Stimulated activated naive CD8-positive, alpha-beta T cell treated with anti-CD3 and anti-CD28 coated beads, Interleukin-15, Interleukin-2, amounts not matched to agents 100 ng/mL and 50 ng/mL, for 24 hours (primary cell): Measurements from ENCODE around the gene KRTAP19-2.

ENCODE experiments used
- H3K27ac Mint-ChIP-seq: one replicate; pipeline ENCODE4 v1.8.0; 2021; ENCODE audit warnings: mild to moderate bottlenecking, mixed read lengths
- H3K27me3 Mint-ChIP-seq: one replicate; pipeline ENCODE4 v1.8.0; 2021; ENCODE audit warnings: mixed read lengths
- H3K36me3 Mint-ChIP-seq: one replicate; pipeline ENCODE4 v1.8.0; 2021; ENCODE audit warnings: low read depth, mixed read lengths
- H3K4me1 Mint-ChIP-seq: one replicate; pipeline ENCODE4 v1.8.0; 2021; ENCODE audit warnings: low read depth, mixed read lengths
- H3K4me3 Mint-ChIP-seq: one replicate; pipeline ENCODE4 v1.8.0; 2021; ENCODE audit warnings: mild to moderate bottlenecking, mixed read lengths
- H3K9me3 Mint-ChIP-seq: one replicate; pipeline ENCODE4 v1.8.0; 2021; ENCODE audit warnings: mixed read lengths

Gene KRTAP19-2

DNA sequence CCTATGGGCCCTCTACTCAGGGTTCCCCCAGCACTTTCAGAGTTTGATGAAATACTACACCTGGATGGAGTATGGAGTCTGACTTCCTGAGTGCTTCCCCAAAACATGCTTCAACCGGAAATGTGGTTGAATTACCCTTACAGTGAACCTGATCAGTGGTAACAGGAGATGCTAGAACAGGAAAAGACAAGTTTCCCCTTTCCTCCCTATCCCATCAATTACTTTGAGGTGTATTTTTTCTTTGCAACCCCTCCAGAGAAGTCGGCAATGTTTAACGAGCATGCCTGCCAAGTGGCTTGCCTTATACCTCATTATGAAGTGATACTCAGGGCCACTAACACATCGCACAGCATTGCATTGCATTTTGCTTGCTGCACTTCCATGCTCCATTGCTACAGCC lies 40.2 kb downstream of the KRTAP19-2 start:
- no peaks in the 10 kb centered on the region for H3K36me3 Mint-ChIP-seq

DNA sequence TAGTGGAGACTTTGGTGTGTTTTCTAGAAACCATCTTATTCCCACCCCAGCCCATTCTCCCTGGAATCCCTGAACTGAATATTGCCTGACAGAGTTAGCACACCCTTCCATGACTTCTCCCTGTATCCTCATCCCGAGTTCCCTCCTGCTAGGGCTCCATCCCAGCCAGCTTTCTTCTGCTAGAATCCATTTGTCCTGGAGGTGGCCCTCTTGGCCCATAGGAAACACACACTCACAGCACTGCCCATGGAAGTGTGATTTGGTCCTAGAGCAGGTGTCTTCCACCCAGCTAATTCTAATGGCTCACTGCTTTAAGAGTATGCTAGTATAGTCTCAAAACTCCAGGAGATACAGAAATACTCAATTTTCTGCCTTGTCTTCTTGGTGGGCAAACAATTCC lies 43.0 kb downstream of the KRTAP19-2 start:
- H3K9me3 Mint-ChIP-seq = peaks cover 2% of the 10 kb centered on the region
- no peak overlapping the region for H3K4me3 Mint-ChIP-seq
- H3K4me1 Mint-ChIP-seq = no peaks in the 10 kb centered on the region
- H3K36me3 Mint-ChIP-seq = no peaks in the 10 kb centered on the region
- H3K27me3 Mint-ChIP-seq = no peaks in the 10 kb centered on the region
- H3K27ac Mint-ChIP-seq = no peak overlapping the region

More for the DNA sequence above, 40.2 kb downstream of the KRTAP19-2 start:
- no peaks in the 10 kb centered on the region for H3K9me3 Mint-ChIP-seq
- no peak overlapping the region for H3K27ac Mint-ChIP-seq
- H3K4me3 Mint-ChIP-seq = no peak overlapping the region
- H3K27me3 Mint-ChIP-seq = no peaks in the 10 kb centered on the region
- H3K4me1 Mint-ChIP-seq = no peaks in the 10 kb centered on the region

DNA sequence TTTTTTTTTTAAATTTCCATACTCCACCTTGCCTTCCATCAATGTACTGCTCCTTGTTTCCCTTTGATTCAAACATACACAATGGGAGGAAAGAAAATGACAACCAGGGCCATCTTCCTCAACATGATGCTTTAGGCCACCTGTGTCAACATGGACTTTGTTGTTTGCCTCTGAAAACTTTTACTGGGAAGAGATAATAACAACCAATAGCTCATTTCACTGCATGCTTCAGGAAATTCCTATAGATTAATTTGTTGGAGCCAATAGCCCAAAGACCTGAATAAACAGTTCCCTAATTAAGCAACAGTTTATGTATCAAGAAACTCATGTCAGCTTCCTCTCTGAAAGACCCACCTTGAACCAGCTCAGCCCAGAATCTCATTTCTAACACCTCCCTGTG lies 44.0 kb downstream of the KRTAP19-2 start:
- H3K36me3 Mint-ChIP-seq = no peaks in the 10 kb centered on the region
- no peaks in the 10 kb centered on the region for H3K27me3 Mint-ChIP-seq
- no peak overlapping the region for H3K27ac Mint-ChIP-seq
- H3K9me3 Mint-ChIP-seq = peaks cover 3% of the 10 kb centered on the region
- H3K4me1 Mint-ChIP-seq = no peaks in the 10 kb centered on the region
- no peak overlapping the region for H3K4me3 Mint-ChIP-seq

DNA sequence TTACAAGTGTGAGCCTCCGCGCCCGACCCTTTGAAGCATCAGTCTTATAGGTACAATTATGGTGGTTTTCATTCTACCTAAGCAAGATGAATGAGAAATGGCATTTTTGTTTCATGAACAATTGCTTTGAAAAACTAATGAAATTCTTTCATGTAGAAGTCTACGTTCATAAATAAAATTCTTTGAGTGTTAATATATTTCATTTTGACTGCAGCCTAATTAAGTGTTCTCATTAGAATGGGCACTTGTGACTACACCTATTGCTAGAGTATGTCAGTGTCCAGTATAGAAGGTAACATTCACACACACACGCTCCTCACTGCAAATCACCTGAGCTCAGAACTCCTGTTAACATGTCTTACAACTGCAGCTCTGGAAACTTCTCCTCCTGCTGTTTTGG lies 47.3 kb downstream of the KRTAP19-2 start, which contains the start of gene KRTAP15-1:
Gene KRTAP15-1 (plus strand): TSS at position 301 of the 400 bp plus-strand sequence. CDS start 53 bp downstream, at position 354.
- Mint-ChIP-seq H3K4me3 (no peak within 1 kb of the TSS), H3K27ac (no peak within 1 kb of the TSS), H3K9me3 (peaks cover 3% of the 10 kb centered on the region), H3K36me3 (no peaks in the 10 kb centered on the region), H3K4me1 (no peaks in the 10 kb centered on the region), H3K27me3 (peaks cover 3% of the 10 kb centered on the region)
